HCT116 (cell line): Measurements from ENCODE around the gene LRRC51. TPM values are rescaled to one million over a fixed set of nuclear protein-coding genes. Genes with fewer than 3 reads are reported as not detected.

ENCODE experiments used
- ATAC-seq: fragments of 200-7000 bp; cut with Tn5 transposase; 2 replicates; pipeline ENCODE4 v1.9.1; 2020; ENCODE audit warnings: mild to moderate bottlenecking, moderate library complexity
- BruUV-seq: library from RNA; stranded (reverse); fragments of 400-500 nt; replicated peaks from 2 replicates; lab custom pipeline; 2021; lab: Mats Ljungman, UMichigan
- CTCF ChIA-PET: fragments of 300-600 bp; sonication (Branson Sonifier 250); formaldehyde crosslinking; loops from one replicate; lab custom pipeline; 2021; ENCODE audit warnings: antibody characterized with exemption; lab: Charles Lee
- POLR2A ChIA-PET: fragments of 300-600, 350-600 bp; sonication (Branson Sonifier 250); formaldehyde crosslinking; loops from one replicate; lab custom pipeline; 2021; ENCODE audit warnings: antibody characterized with exemption; lab: Charles Lee
- RAD21 ChIA-PET, 2 experiments: fragments of 300-600 bp; sonication (Branson Sonifier 250); formaldehyde crosslinking; loops; one replicate each; lab custom pipeline; 2023; ENCODE audit warnings: low total read pairs in 2 of 2; ENCODE audit not compliant: uncharacterized antibody in 2 of 2, unreplicated experiment in 2 of 2, low non-redundant PET in 1 of 2; lab: Charles Lee
- DNase-seq: peaks from one replicate; pipeline ENCODE4 v3.0.0-alpha.2; 2010; ENCODE audit warnings: low read depth, low spot score
- H2AFZ ChIP-seq: fragments of 200-600 bp; shearing (Covaris generic), sonication (generic); 2 replicates; pipeline ENCODE4 v1.6.1; 2017; ENCODE audit warnings: low read depth, mixed run types, mixed read lengths, antibody characterized with exemption, low read length; ENCODE audit not compliant: poor library complexity, severe bottlenecking
- H3K27ac ChIP-seq: 2 replicates; pipeline ENCODE4 v1.5.1; 2012; ENCODE audit warnings: low read depth, low read length
- H3K27me3 ChIP-seq: fragments of 200-600 bp; sonication (generic); 2 replicates; pipeline ENCODE4 v1.6.1; 2016; ENCODE audit warnings: mixed run types, low read length, mixed read lengths; ENCODE audit not compliant: insufficient read depth
- H3K36me3 ChIP-seq, 2 experiments: fragments of 200-500 bp in 1 of 2; fragments of 200-600 bp in 1 of 2; sonication (Bioruptor generic) in 1 of 2; sonication (generic) in 1 of 2; 2 replicates each; pipeline versions ENCODE4 v1.5.1 to v1.6.1; 2014 to 2016; ENCODE audit warnings: low read length in 2 of 2, inconsistent platforms in 1 of 2, mixed read lengths in 1 of 2, mixed run types in 1 of 2; ENCODE audit not compliant: insufficient read depth in 2 of 2, control insufficient read depth in 1 of 2
- H3K4me1 ChIP-seq, 2 experiments: fragments of 200-600 bp in 1 of 2; sonication (generic) in 1 of 2; 2 replicates each; pipeline versions ENCODE4 v1.5.1 to v1.6.1; 2012 to 2017; ENCODE audit warnings: low read length in 2 of 2, inconsistent platforms in 1 of 2, mild to moderate bottlenecking in 1 of 2, mixed read lengths in 1 of 2, mixed run types in 1 of 2, moderate library complexity in 1 of 2; ENCODE audit not compliant: insufficient read depth in 2 of 2, control insufficient read depth in 1 of 2
- H3K4me2 ChIP-seq: fragments of 200-600 bp; sonication (generic); 2 replicates; pipeline ENCODE4 v1.6.1; 2017; ENCODE audit warnings: mixed run types, low read length, mixed read lengths
- H3K4me3 ChIP-seq, 2 experiments: fragments of 200-600 bp in 1 of 2; sonication (generic) in 1 of 2; replicated peaks in 1 of 2; 2 replicates each; pipeline ENCODE4 v1.5.1; 2011 to 2016; ENCODE audit warnings: low read length in 2 of 2, control low read depth in 1 of 2, low read depth in 1 of 2, mild to moderate bottlenecking in 1 of 2, mixed read lengths in 1 of 2, mixed run types in 1 of 2
- H3K79me2 ChIP-seq: fragments of 200-600 bp; sonication (generic); 2 replicates; pipeline ENCODE4 v1.6.1; 2017; ENCODE audit warnings: mild to moderate bottlenecking, mixed run types, low read length, moderate library complexity, mixed read lengths; ENCODE audit not compliant: insufficient read depth
- H3K9ac ChIP-seq: fragments of 200-600 bp; sonication (generic); 2 replicates; pipeline ENCODE4 v1.6.1; 2016; ENCODE audit warnings: low read length, mixed read lengths
- H3K9me2 ChIP-seq: fragments of 200-600 bp; sonication (generic), shearing (Covaris generic); 2 replicates; pipeline ENCODE4 v1.6.1; 2017; ENCODE audit warnings: mixed run types, mild to moderate bottlenecking, moderate library complexity; ENCODE audit not compliant: insufficient read depth
- H3K9me3 ChIP-seq, 2 experiments: fragments of 200-500 bp in 1 of 2; fragments of 200-600 bp in 1 of 2; sonication (Bioruptor generic) in 1 of 2; sonication (generic) in 1 of 2; 2 replicates each; pipeline ENCODE4 v1.6.1; 2014 to 2017; ENCODE audit warnings: low read length in 2 of 2, mixed read lengths in 2 of 2, inconsistent platforms in 1 of 2, low read depth in 1 of 2, mild to moderate bottlenecking in 1 of 2, mixed run types in 1 of 2, moderate library complexity in 1 of 2; ENCODE audit not compliant: control insufficient read depth in 1 of 2, insufficient read depth in 1 of 2
- H4K20me1 ChIP-seq: fragments of 200-600 bp; sonication (generic), shearing (Covaris generic); 2 replicates; pipeline ENCODE4 v1.6.1; 2017; ENCODE audit warnings: mixed run types, mild to moderate bottlenecking, moderate library complexity; ENCODE audit not compliant: insufficient read depth
- EZH2 ChIP-seq: fragments of 200-600 bp; sonication (generic); IDR thresholded peaks from 2 replicates; pipeline ENCODE4 v1.6.1; 2017; ENCODE audit warnings: antibody characterized with exemption, mixed run types
- JUND ChIP-seq: IDR thresholded peaks from 2 replicates; pipeline ENCODE4 v1.6.1; 2012
- POLR2AphosphoS5 ChIP-seq: IDR thresholded peaks from 2 replicates; pipeline ENCODE4 v1.6.1; 2011; ENCODE audit warnings: mild to moderate bottlenecking, low read depth, low read length, moderate library complexity
- RAD21 ChIP-seq: IDR thresholded peaks from 2 replicates; pipeline ENCODE4 v1.6.1; 2012; ENCODE audit warnings: low read depth, mild to moderate bottlenecking
- SIN3A ChIP-seq: IDR thresholded peaks from 2 replicates; pipeline ENCODE4 v1.6.1; 2012; ENCODE audit warnings: low read depth
- SP1 ChIP-seq: IDR thresholded peaks from 2 replicates; pipeline ENCODE4 v1.6.1; 2012; ENCODE audit warnings: low read depth
- YY1 ChIP-seq: IDR thresholded peaks from 2 replicates; pipeline ENCODE4 v1.6.1; 2011; ENCODE audit warnings: low read length, low read depth, moderate library complexity, mild to moderate bottlenecking; ENCODE audit not compliant: insufficient replicate concordance; ENCODE audit errors: extremely low read depth
- ZBTB33 ChIP-seq: IDR thresholded peaks from 2 replicates; pipeline ENCODE4 v1.6.1; 2011; ENCODE audit warnings: mild to moderate bottlenecking, low read length, moderate library complexity; ENCODE audit not compliant: insufficient replicate concordance; ENCODE audit errors: extremely low read depth
- ZFX ChIP-seq: fragments of 450-650 bp; IDR thresholded peaks from 2 replicates; pipeline ENCODE4 v1.6.1; 2017
- intact Hi-C: fragments of 100-400 bp; cut with micrococcal nuclease; formaldehyde crosslinking; loops from 2 replicates; pipeline ENCODE4 v1.10.0; 2022
- total RNA-seq: library from RNA; stranded (reverse); gene quantifications from one replicate; pipeline ENCODE4 v1.2.1, GENCODE V29; 2021; ENCODE audit not compliant: unreplicated experiment
- TF ChIP-seq, protein P1 (sequence below): IDR thresholded peaks from 2 replicates; pipeline ENCODE4 v1.6.1; 2012

Gene LRRC51
- total RNA-seq, 1 experiment from 2014 or later = 10.8 TPM

GRCh38 chr11:72111300-72112142 is 30.9 kb downstream of the LRRC51 start:
- Histone ChIP-seq H4K20me1 (no peaks in the 10 kb centered on the region), H2AFZ (no peak overlapping the region), H3K4me1 (peaks cover 4 to 20% of the 10 kb centered on the region in 2 experiments; a peak in 3 of 4 replicates), H3K4me2 (peak overlapping the region; percentile 74), H3K79me2 (no peaks in the 10 kb centered on the region), H3K9me3 (no peaks in the 10 kb centered on the region), H3K4me3 (peak overlapping the region; percentile 60 to 82), H3K27ac (peak overlapping the region; percentile 76), H3K27me3 (no peaks in the 10 kb centered on the region), H3K36me3 (no peaks in the 10 kb centered on the region), H3K9me2 (no peaks in the 10 kb centered on the region), H3K9ac (peak overlapping the region; percentile 83)
- ChIA-PET POLR2A (interaction anchor here (0.6 to 1.6 kb wide), 7 partner anchors 11 to 127 kb away, joined by 3 to 6 read pairs (median 3); no protein-coding TSS in a partner anchor), CTCF (interaction anchor here (1.0 to 1.5 kb wide), 2 partner anchors 86 to 319 kb away, joined by 4 read pairs; no protein-coding TSS in a partner anchor), RAD21 (no interaction called here)
- intact Hi-C loops = loop anchor here (1.0 to 10.0 kb wide), 2 partner anchors 8 to 323 kb away; partner anchors contain the start of genes CLPB and LAMTOR1
- no peak for DNase-seq
- peak; percentile 8; the same call in 1 of the 2 replicates for ATAC-seq
- TSS peak; percentile 92 for BruUV-seq
- TF ChIP-seq SIN3A (no peak), POLR2AphosphoS5 (no peak), ZBTB33 (no peak), JUND (no peak), YY1 (no peak), RAD21 (no peak), EZH2 (no peak), ZFX (peak; percentile 54), SP1 (0 out of 2 replicates have a peak, but pooled peaks have one; percentile 10)
- TF ChIP-seq, protein P1, sequence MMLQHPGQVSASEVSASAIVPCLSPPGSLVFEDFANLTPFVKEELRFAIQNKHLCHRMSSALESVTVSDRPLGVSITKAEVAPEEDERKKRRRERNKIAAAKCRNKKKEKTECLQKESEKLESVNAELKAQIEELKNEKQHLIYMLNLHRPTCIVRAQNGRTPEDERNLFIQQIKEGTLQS = no peak
